Dermis microvascular lymphatic vessel endothelial cell (primary cell): ENCODE data around the gene ALG6. TPM values are rescaled to one million over a fixed set of nuclear protein-coding genes. Genes with fewer than 3 reads are reported as not detected.

Experiments
- DNase-seq, 2 donors: peaks; one replicate each; pipeline versions ENCODE4 v3.0.0 to v3.0.0-alpha.2; 2010; ENCODE audit warnings: low read depth in 2 of 2
- total RNA-seq: library from RNA; depleted of rRNA; stranded (reverse); fragments of >200 nt; gene quantifications from 2 replicates; pipeline ENCODE4 v1.2.1, GENCODE V29; 2014

ALG6 gene
- total RNA-seq: 14.2 and 14.9 TPM in 2 replicates

GRCh38 chr1:63367215-63368103, at the start of gene ALG6:
Gene ALG6 (plus strand): TSS chr1:63367627. CDS start chr1:63370978, 3,351 bp downstream.
- DNase-seq: peak; percentile 78 to 92

- no peak for DNase-seq
Observed at GRCh38 chr1:63317817-63318152, 49.6 kb upstream of the ALG6 start.

DNA sequence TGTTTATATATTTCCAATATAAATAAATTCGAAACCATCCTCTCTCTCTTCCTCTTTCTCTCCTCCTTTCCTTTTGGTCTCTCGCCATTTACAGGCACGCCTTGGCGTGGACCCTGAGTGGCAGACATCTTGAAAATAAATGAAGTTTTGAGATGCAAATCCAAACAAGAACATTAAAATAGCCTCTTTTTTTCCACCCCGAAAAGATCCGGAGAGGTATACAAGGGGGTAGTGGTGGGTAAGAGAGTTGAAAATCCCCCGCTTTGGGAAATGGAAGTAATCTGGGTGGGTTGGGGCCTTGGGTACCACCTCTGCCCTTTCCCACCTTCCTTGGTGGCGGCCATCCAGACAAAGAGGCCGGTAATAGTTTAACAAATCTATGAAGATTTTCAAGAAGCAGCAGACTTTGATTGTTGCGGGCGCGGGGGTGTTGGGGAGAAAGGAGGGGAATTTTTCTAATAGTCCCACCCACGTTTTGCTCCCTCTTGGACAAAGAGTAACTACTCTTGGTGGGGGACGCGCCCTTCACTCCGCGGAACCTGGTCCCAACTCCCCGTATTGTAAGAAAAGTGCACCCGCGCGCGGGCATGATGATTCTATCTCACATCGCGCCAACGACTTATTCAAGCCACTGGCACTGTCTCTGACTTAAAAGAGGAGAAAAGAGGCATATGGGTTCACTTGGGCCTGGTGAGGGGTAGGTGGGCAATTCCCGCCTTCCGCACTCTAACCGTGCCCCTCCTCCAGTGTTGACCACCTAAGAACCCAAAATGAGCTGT, 49.0 kb upstream of the ALG6 start:
- no peak for DNase-seq

DNA sequence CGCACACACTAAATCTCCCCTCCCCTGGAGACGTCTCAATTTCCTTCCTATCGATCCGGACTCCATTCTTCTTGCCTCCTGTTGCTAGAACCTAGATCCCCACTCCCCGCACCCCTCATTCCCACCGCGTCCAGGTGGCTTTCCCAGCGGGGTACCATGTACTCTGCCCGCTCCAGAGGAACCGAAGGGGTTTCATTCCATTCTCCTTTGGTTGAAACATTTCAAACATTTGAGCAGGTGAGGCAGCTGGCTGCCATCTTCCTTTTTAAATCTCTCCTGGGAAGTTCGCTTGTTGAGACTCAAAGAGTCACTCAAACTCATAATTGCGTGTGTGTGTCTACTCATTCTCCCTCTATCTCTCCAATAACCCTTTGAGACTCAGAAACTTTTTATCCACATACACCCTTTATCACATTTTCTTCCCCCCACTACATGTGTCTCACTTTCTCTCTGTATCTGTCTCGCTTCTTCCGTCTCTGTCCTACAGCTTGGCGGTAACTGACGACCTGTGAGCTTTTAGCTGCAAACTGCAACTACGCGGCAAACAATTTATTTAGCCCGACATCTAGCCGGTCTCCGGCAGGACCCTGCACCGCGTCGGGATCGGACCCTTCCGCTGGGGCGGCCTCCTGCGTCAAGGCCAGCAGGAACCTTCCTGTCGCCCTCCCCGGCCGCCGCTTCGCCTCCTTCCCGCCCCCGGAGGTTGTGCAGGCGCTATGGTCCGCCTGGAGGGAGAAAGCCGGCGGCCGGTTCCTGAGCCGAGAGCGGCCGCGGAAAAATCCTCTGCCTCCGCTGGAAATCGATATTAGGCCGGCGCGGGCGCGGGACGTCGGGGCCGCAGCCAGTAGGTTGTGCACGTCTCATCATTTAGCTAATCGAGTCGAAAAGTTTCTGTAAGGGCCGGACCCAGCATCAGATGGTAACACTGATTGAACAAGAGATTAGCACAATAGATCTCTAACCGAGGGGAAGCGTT, 48.1 kb upstream of the ALG6 start:
- DNase-seq: no peak

DNA sequence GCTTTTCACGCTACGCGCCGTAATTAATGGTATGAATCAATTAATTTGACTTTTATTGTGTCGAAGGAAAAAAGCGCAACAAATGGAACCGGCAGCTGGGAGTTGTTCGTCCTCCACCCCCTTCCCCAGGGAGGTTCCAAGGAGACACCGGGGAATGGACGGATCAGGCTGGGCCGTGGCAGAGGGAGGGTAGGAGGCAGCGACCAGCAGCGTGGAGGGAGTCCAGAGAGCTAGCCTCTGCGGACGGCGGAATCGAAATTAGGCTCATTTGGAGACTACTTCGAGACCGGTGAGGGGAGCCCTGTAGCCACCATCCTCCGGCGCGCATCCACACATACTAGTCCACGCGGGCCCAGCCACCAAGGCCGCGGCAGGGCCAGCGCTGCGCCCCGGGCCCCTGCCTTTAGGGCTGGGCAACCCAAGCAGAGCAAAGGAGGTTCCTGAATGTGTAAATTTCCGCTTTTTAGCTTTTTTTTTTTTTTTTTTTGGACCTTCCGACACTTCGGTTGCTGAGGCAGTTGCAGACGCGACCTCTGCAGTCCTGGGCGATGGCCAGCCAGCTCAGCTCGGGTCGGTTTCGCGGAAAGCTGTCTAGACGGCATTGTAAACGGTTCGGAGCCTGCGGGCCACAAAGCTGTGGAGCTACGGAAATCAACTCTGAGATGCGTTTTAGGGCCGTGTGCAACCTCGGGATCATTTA, 47.3 kb upstream of the ALG6 start:
- no peak for DNase-seq

DNA sequence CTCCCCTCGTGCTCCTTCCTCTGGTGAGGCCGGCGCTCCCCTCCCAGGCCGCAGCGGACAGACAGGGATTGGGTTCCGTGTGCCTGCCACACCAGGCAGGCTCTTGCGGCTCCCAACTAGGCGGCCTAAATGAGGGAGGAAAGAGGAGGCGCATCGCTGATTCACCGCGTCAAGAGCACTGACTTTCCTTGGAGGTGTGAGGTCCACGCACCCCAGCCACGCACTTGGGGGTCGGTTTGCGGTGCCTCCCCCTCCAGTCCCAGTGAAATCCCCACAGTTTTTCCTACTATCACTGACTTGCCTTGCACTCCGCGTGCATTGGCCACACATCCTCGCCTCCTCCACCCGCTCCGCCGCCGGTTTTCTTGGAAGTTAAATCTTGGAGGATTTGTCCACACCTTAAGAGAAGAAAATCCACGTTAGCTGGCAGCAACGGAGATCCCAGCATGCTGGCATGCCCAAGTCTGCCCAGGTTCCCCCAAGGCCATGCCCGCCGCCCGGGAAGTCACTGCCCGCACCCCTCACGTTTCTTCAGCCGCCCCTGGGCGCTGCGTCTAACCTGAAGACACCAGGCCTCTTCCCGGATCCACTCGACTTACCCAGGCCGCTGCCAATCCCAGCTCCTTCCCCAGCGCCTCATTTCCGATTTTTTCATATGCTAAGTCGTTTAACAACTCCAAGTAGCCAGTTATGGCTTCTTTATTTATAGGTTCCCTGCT, 46.2 kb upstream of the ALG6 start:
- no peak for DNase-seq

GRCh38 chr1:63321785-63322113, 45.7 kb upstream of the ALG6 start:
- no peak for DNase-seq

DNA sequence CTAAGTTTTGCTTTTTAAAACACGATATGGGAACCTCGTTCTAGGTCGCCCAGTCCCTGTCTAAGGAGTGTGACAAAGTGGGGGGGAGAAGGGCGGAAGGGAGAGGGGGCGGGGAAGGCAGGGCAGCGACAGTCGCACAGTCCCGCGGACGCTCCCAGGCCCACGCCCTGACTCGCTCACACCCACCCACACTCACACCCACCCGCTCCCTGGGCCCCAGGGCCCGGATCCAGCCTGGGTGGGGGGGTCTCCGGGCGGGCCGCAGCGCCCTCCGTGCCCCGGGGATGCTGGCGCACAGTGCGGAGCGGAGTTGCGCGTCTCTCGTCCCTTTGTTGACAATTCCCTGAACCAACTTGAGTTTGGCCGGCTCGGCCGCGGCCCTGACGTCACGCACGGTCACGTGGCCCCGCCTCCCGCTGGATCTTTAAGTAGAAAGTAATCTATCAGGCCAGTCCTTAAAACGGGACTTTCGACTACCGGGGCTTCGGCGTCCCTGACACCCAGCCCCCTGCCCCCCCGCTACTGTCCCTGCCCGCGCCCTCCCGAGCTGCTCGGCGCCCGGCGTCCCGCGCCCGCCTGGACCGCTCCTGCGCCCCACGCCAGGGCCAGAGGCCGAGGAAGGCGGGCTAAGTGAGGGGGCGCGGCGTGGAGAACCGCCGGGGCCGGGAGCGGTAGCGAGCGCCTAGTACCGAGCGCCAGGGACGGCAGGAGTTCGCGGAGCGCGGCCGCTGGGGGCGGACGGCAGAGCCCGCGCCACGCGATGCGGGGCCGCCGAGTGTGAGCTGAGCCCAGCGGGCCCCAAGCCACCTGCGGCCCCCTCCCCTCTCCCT, 45.1 kb upstream of the ALG6 start, which contains the start of gene FOXD3:
TSS of gene FOXD3 (plus strand) at position 454 of the 830 bp plus-strand sequence. CDS start 492 bp downstream, outside the sequence.
- peak; percentile 11 to 44 for DNase-seq

DNA sequence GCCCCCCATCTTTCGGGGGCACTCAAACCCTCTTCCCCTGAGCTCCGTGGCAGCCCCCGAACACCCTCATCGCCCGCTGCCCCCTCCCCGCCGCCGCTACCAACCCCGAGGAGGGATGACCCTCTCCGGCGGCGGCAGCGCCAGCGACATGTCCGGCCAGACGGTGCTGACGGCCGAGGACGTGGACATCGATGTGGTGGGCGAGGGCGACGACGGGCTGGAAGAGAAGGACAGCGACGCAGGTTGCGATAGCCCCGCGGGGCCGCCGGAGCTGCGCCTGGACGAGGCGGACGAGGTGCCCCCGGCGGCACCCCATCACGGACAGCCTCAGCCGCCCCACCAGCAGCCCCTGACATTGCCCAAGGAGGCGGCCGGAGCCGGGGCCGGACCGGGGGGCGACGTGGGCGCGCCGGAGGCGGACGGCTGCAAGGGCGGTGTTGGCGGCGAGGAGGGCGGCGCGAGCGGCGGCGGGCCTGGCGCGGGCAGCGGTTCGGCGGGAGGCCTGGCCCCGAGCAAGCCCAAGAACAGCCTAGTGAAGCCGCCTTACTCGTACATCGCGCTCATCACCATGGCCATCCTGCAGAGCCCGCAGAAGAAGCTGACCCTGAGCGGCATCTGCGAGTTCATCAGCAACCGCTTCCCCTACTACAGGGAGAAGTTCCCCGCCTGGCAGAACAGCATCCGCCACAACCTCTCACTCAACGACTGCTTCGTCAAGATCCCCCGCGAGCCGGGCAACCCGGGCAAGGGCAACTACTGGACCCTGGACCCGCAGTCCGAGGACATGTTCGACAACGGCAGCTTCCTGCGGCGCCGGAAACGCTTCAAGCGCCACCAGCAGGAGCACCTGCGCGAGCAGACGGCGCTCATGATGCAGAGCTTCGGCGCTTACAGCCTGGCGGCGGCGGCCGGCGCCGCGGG, 44.2 kb upstream of the ALG6 start:
- no peak for DNase-seq

- no peak for DNase-seq
Observed at GRCh38 chr1:63323865-63324778, 43.3 kb upstream of the ALG6 start.

- no peak for DNase-seq
Observed at GRCh38 chr1:63324779-63325119, 42.7 kb upstream of the ALG6 start.

- DNase-seq: no peak
Observed at GRCh38 chr1:63325279-63325985, 42.0 kb upstream of the ALG6 start.

DNA sequence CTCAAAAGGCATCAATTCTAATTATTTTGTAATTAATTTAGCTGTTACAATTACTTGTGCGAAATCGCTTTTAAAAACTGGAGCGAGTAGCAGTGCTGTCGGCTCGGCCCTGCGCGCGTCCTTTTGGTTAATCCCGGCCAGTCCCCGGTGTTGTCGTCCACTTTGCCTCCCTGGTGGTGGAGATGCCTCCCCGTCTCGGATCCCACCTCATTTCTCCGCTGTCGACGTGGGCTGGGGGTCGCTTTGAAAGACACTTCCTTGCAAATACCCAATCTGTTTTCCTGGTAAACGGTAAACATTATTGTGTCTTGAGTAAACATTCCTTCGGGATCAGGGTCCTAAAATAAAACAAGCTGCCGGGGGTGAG, 41.3 kb upstream of the ALG6 start:
- DNase-seq: no peak

DNA sequence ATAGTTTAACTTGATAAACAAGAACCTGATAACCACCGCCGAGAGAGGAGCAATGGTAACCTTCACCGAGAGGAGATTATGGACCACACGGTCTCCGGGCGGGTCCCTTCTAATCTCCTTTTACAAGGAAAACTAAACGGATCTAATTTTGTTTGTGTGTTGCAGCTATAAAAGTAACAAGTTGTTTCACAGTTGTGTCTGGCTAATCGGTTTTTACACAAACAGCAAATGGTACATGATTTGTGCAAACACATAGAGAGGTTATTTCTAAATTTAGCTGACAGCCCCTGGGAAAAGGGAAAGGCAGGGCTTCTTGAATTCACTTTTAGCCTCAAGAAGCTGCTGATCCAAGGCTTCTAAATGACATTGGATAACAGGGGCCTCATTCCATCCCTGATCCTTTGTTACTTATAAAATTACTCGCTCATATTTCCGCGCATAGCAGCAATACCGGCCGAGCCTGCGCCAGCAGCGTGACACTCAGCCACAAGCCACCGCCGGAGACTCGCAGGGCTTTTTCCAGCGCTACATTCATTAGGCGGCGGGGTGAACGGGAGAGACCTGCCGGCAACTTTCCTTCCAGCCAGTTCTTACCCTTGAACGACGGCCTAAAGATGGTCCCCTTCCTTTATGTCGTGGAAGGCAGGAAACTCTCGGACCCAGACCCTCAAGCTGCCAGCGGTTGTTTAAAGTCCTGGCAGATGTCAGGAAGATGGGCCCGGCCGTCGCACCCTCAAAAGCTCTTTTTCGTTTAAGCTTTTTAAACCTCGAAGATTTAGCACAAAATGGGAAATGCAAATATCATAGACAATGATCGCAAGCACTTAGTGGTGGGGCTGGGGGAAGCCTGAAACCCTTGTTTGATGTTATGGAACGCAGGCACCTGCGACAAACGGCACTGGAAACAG, 40.7 kb upstream of the ALG6 start:
- no peak for DNase-seq

- peak; percentile 30 to 65 for DNase-seq
Observed at GRCh38 chr1:63327417-63328054, 39.9 kb upstream of the ALG6 start.
